Measurements from ENCODE around the gene BTBD10. TPM values are rescaled to one million over a fixed set of nuclear protein-coding genes. Genes with fewer than 3 reads are reported as not detected.

BTBD10 gene
- total RNA-seq, 1 experiment from 2014 or later: 45.0 TPM

DNA sequence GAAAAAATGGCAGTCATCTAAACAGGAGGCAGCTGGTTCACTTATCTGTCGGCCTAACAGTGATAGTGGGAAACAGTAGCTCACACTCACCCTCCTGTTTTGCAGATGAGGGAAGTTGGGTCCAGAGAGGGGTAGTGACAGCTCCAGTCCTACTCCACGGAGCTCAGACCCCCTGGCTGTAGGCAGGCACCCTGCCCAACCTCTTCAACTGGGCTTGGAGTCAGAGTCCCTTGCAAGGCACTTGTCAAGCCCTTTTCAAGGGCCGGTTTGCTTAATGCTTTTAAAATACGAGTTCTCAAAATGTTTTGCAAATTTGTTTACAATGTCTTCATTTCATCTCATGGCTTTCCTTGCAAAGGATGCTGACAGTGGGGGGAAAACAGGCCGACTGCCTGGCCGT lies 110.3 kb downstream of the BTBD10 start:
- no peak overlapping the region for H3K4me3 ChIP-seq (ENCODE audit: low read depth, low read length)
- no peaks in the 10 kb centered on the region for H3K36me3 ChIP-seq (ENCODE audit: control insufficient read depth, insufficient read depth, low read length)
- H3K27me3 ChIP-seq (replicated peaks; ENCODE audit: control insufficient read depth, insufficient read depth, low read length): no peaks in the 10 kb centered on the region
- Mint-ChIP-seq H3K9me3 (ENCODE audit: unreplicated experiment) (no peaks in the 10 kb centered on the region), H3K27ac (ENCODE audit: unreplicated experiment) (no peak overlapping the region), H3K4me3 (ENCODE audit: unreplicated experiment) (no peak overlapping the region), H3K27me3 (ENCODE audit: insufficient read depth, unreplicated experiment) (no peaks in the 10 kb centered on the region), H3K4me1 (ENCODE audit: low read depth, unreplicated experiment) (no peaks in the 10 kb centered on the region), H3K36me3 (ENCODE audit: insufficient read depth, unreplicated experiment) (no peaks in the 10 kb centered on the region)
- ChIA-PET POLR2A (no interaction called here), CTCF (interaction anchor here (3.0 kb wide), 1 partner anchor 8 kb away, joined by 15 read pairs; no protein-coding TSS in a partner anchor)
- intact Hi-C loops (cut with micrococcal nuclease; ENCODE audit: unreplicated experiment): no loop called here
- no peak for DNase-seq
- H3K4me1 ChIP-seq: no peaks in the 10 kb centered on the region
- TF ChIP-seq, protein P1, sequence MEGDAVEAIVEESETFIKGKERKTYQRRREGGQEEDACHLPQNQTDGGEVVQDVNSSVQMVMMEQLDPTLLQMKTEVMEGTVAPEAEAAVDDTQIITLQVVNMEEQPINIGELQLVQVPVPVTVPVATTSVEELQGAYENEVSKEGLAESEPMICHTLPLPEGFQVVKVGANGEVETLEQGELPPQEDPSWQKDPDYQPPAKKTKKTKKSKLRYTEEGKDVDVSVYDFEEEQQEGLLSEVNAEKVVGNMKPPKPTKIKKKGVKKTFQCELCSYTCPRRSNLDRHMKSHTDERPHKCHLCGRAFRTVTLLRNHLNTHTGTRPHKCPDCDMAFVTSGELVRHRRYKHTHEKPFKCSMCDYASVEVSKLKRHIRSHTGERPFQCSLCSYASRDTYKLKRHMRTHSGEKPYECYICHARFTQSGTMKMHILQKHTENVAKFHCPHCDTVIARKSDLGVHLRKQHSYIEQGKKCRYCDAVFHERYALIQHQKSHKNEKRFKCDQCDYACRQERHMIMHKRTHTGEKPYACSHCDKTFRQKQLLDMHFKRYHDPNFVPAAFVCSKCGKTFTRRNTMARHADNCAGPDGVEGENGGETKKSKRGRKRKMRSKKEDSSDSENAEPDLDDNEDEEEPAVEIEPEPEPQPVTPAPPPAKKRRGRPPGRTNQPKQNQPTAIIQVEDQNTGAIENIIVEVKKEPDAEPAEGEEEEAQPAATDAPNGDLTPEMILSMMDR (IDR thresholded peaks at IDR 0.05; ENCODE audit: insufficient read depth in 1 of 2, low read depth in 1 of 2, low read length in 1 of 2, severe bottlenecking in 1 of 2, unreplicated experiment in 1 of 2): no peak
- no TSS peak for BruUV-seq (replicated peaks)
- no peaks in the 10 kb centered on the region for H3K9me3 ChIP-seq

DNA sequence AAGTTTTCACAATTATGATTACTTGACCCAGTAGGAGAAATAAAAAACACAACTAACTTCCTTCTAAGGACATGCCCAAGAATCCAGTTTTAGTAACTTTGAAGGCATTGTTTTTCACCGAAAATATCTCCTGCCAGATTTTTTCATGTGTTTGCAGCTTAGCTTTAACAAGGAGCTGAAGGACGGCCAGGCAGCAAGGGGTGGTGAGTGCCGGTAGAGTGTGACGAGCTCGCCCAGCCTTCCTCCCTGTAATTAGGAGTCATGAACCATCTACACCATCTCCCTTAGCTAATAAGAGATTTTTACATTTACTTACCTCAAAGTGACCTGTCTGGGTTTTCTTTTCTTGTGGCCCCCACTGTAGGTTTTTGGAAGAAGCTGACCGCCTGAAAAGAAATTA lies 113.4 kb downstream of the BTBD10 start:
- TF ChIP-seq, protein P1 (IDR thresholded peaks at IDR 0.05; ENCODE audit: insufficient read depth in 1 of 2, low read depth in 1 of 2, low read length in 1 of 2, severe bottlenecking in 1 of 2, unreplicated experiment in 1 of 2): no peak
- Mint-ChIP-seq H3K27me3 (ENCODE audit: insufficient read depth, unreplicated experiment) (no peaks in the 10 kb centered on the region), H3K4me1 (ENCODE audit: low read depth, unreplicated experiment) (no peaks in the 10 kb centered on the region), H3K36me3 (ENCODE audit: insufficient read depth, unreplicated experiment) (no peaks in the 10 kb centered on the region), H3K9me3 (ENCODE audit: unreplicated experiment) (no peaks in the 10 kb centered on the region), H3K27ac (ENCODE audit: unreplicated experiment) (no peak overlapping the region), H3K4me3 (ENCODE audit: unreplicated experiment) (no peak overlapping the region)
- intact Hi-C loops (cut with micrococcal nuclease; ENCODE audit: unreplicated experiment): loop anchor here (10.0 kb wide), 1 partner anchor 385 kb away; no protein-coding TSS in a partner anchor
- BruUV-seq (replicated peaks): no TSS peak
- Histone ChIP-seq H3K27me3 (replicated peaks; ENCODE audit: control insufficient read depth, insufficient read depth, low read length) (no peaks in the 10 kb centered on the region), H3K36me3 (ENCODE audit: control insufficient read depth, insufficient read depth, low read length) (no peaks in the 10 kb centered on the region), H3K4me1 (no peaks in the 10 kb centered on the region), H3K4me3 (ENCODE audit: low read depth, low read length) (no peak overlapping the region), H3K9me3 (no peaks in the 10 kb centered on the region)
- CTCF ChIA-PET: no interaction called here
- POLR2A ChIA-PET: no interaction called here
- no peak for DNase-seq

DNA sequence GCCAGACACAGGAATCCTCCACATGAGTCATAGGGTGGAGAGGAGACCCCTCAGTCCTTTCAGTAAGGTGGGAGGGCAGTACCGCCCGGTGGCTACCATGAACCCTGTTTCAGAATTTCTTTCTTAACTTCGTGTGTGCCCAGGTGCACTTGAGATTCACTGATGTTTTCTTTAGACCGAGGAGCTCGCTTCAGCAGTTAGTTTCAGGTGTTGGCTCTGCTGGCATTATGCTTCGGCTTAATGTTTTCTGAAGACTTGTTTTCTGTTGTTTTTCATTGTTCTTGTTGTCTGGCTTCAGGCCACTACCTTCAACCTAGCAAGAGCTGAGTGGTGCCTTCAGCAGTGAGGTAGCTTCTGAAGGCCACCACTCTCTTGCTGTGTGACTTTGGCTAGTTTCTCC lies 114.0 kb downstream of the BTBD10 start:
- no peaks in the 10 kb centered on the region for H3K27me3 ChIP-seq (replicated peaks; ENCODE audit: control insufficient read depth, insufficient read depth, low read length)
- no peak overlapping the region for H3K4me3 ChIP-seq (ENCODE audit: low read depth, low read length)
- Mint-ChIP-seq H3K36me3 (ENCODE audit: insufficient read depth, unreplicated experiment) (no peaks in the 10 kb centered on the region), H3K27ac (ENCODE audit: unreplicated experiment) (no peak overlapping the region), H3K27me3 (ENCODE audit: insufficient read depth, unreplicated experiment) (no peaks in the 10 kb centered on the region), H3K4me1 (ENCODE audit: low read depth, unreplicated experiment) (no peaks in the 10 kb centered on the region), H3K9me3 (ENCODE audit: unreplicated experiment) (no peaks in the 10 kb centered on the region), H3K4me3 (ENCODE audit: unreplicated experiment) (no peak overlapping the region)
- no peaks in the 10 kb centered on the region for H3K36me3 ChIP-seq (ENCODE audit: control insufficient read depth, insufficient read depth, low read length)
- CTCF ChIA-PET: no interaction called here
- POLR2A ChIA-PET: no interaction called here
- no peaks in the 10 kb centered on the region for H3K9me3 ChIP-seq
- no peak for DNase-seq
- TF ChIP-seq, protein P1 (IDR thresholded peaks at IDR 0.05; ENCODE audit: insufficient read depth in 1 of 2, low read depth in 1 of 2, low read length in 1 of 2, severe bottlenecking in 1 of 2, unreplicated experiment in 1 of 2): no peak
- H3K4me1 ChIP-seq: no peaks in the 10 kb centered on the region
- BruUV-seq (replicated peaks): no TSS peak
- intact Hi-C loops (cut with micrococcal nuclease; ENCODE audit: unreplicated experiment): loop anchor here (10.0 kb wide), 1 partner anchor 384 kb away; no protein-coding TSS in a partner anchor
